ENCODE measurements around the gene DDA1.

- no peak for TF ChIP-seq CTCF (IDR thresholded peaks at IDR 0.05)
- TF ChIP-seq POLR2A (IDR thresholded peaks at IDR 0.05) = no peak
These were observed 56.0 kb downstream of the DDA1 start for GRCh38 chr19:17365361-17365760.
